Left forelimb (tissue), 1 donor: ENCODE results near the gene NRIP2.
A peak's percentile ranks its signal among the peaks of the same experiment; 100 is the strongest.
"Not testable (repeated sequence)": the region's sequence is repeated elsewhere in the genome, so short reads cannot be mapped to it uniquely, and the experiment has no call there.

Experiments used
- DNase-seq: peaks from one replicate; pipeline ENCODE4 v3.0.0-alpha.2; 2018; ENCODE audit warnings: low spot score

The NRIP2 gene, protein sequence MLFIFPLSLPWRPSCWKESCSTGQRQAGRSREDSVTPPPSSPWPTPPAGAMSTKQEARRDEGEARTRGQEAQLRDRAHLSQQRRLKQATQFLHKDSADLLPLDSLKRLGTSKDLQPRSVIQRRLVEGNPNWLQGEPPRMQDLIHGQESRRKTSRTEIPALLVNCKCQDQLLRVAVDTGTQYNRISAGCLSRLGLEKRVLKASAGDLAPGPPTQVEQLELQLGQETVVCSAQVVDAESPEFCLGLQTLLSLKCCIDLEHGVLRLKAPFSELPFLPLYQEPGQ

DNA sequence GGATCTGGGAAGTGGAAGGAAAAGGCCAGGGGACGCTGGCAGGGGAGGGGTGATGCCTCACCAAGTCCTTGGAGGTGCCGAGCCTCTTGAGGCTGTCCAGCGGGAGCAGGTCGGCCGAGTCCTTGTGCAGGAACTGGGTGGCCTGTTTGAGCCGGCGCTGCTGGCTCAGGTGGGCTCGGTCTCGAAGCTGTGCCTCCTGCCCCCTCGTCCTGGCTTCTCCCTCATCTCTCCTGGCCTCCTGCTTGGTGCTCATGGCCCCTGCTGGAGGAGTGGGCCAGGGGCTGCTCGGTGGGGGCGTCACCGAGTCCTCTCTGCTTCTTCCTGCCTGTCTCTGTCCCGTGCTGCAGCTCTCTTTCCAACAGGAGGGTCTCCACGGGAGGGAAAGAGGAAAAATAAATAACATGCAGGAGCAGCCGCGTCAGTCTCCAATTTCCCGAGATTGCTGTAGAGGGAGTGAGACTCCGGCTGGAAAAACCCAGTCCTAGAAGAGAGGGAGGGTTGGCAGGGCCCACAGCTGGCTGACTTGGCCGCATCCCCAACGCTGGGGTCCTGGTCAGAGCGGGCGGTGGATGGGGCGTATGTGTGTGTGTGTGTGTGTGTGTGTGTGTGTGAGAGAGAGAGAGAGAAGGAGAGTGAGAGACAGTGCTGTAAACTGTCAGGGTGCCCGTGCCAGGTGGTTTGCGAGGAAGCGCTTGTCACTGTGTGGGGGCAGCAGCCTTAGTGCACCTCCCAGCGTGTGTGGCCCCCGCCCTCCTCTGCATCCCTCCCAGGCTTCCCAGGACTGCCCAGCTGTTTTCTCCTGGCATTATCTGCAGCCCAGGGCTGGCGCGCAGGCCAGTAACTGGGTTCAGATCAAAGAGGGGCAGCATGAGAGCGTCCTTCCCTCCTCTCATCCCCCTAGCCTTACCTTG lies at the start of gene NRIP2:
Gene NRIP2 (minus strand): TSS at position 455 of the 911 bp plus-strand sequence. CDS start 52 bp downstream, at position 403.
- DNase-seq, result peak; percentile 85

DNA sequence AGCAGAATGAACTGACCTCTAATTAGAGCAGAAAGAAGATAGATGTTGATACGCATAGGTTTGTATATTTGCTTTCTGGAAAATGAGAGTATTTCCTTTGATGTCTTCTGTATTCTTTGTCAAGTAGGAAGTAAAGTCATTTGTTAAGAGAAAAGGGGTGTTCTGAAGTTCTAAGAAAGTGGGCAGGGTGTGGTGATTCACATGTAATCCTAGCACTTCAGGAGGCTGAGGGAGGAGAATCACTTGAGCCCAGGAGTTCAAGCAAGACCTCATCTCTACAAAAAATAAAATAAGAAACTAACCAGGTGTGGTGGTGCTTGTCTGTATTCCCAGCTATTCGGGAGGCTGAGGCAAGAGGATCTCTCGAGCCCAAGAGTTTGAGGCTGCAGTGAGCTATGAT lies 45.0 kb upstream of the NRIP2 start:
- no peak for DNase-seq

DNA sequence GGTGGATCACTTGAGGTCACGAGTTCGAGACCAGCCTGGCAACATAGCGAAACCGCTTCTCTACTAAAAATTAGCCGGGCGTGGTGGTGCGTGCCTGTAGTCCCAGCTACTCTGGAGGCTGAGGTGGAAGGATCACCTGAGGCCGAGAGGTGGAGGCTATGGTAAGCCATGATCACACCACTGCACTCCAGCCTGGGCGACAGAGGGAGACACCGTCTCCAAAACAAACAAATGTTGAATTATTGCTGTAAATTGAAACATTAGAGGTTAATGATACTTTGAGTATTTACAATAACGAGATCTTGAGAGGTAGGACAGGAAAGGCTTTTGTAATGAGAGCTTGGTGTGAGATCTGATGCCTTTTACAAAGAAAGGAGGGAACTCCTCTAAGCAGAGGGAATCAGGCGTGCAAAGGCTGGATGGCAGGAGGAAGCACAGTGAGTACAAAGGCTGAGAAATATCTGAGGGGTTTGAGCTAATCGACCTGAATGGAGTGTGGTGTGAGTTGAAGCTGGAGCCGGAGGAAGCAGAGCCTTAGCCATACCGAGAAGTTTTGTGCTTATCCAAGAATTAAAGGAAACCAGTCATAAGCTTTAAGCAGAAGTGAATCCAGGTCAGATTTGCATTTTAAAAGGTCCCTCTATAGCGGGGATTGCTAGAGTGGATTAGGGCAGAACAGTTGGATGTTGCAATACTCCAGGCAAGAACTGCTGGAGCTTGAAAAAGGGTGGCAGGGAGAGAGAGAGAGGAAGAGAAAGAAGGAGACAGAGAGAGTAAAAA lies 43.3 kb upstream of the NRIP2 start:
- no peak for DNase-seq

DNA sequence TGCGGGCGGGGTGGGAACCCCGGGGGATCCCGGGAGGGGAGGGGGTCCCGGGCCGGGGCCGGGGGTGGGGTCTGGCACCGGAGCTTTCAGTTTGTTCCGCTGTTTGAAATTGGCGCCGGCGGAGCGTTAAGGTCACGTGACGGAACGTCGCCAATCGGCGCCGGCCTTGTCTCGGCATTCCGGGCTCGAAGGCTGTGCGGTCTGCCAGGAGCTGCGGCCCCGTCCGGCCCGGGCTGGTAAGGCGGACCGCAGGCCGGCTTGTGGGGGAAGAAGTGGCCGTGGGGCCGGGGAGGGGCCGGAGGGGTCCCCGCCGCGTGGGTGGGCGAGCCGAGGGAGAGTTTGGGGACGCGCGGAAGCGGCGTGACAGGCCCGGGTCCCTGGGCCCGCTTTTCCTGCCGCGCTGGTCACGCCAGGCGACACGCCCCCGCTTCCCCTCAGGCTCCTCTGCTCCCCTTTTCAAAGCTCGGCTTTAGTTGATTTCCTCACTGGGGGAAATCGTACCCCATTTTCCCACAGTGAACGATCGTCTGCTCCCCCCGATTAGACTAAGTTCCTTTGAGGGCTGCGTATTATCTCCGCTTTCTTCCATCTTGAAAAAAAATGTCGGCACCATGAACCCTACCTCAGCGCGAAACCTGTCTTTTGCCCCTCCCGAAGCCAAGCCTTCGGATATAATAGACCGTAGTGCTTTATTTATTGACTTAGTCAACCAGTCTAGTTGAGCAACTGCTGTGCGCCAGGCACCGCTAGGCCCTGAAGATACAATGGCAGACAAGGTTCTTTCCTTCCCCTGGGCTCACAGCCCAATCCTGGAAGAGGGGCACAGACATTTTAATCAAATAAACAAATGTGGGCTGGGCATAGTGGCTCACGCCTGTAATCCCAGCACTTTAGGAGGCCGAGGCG lies 42.5 kb upstream of the NRIP2 start, which contains the start of the genes FOXM1 and RHNO1:
Gene FOXM1 (minus strand): TSS at position 128 of the 906 bp plus-strand sequence. CDS start 2,696 bp downstream, outside the sequence.
Gene RHNO1 (plus strand): TSS at position 177 of the 906 bp plus-strand sequence. CDS start 8,144 bp downstream, outside the sequence.
- peak; percentile 94 for DNase-seq

DNA sequence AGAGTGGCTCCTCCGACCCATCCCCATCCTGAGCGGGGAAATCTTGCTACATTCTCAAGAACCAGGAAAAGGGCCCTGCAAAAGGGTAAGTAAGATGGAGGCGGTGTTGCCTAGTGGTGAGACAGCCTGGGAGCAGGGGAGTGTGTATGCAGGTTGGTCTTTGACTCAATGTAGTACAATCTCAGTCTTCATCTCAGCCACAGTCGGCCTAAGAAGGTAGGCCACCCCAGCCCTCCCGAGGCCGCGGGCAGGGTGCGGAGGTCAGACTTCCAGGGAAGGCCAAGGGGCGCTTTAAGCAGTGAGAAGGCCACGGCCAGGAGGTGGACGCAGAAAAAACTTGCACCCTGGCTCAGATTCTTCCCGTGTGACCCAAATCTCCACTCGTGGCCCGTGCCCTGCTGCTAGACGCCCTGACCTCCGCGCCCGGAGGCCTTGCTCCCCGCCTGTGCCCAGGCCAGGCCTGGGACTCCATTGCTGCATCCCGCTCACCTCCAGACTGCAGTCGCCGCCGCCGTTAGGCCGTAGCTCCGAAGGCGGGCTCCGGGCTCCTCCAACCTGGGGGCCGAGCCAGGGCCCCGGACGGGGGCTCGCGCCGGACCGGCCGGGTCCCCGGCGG lies 41.7 kb upstream of the NRIP2 start:
- DNase-seq, result no peak

DNA sequence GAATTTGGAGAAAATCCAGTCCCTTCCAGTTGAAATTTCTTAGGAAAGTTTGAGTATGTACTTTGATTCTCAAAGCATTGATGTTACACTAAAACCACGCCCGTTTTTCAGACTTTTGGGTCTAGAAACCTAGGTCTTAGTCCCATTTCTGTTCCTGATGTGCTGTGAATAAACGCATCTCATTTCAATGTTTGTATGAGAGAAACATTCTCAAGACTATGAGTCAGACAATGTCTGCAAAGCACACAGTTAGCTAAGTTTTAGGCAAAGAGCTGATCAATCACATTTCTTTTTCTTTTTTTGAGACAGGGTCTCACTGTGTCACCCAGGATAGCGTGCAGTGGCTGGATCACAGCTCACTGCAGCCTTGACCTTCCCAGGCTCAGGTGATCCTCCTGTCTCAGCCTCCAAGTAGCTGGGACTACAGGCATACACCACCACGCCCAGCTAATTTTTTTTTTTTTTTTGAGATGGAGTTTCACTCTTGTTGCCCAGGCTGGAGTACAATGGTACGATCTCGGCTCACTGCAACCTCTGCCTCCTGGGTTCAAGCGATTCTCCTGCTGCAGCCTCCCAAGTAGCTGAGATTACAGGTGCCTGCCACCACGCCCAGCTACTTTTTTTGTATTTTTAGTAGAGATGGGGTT lies 34.3 kb upstream of the NRIP2 start:
- DNase-seq, result not testable (repeated sequence)

DNA sequence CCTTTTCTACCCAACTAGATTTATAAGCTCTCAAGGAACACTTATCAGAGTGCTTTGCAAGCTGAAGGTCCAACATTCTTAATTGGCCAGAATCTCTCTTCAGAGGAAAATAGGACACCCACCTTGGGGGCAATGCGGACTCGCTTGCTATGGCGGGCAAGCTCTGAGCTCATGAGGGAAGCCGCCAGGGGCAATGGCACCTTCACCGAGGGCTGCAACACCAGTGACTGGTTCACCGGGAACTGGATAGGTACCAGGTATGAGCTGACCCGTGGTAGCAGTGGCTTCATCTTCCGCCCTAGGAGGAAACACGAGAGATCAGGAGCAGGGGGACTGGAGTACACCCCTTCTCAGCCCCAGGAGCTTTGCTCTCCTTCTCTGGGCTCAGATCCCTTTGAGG lies 29.4 kb upstream of the NRIP2 start:
- no peak for DNase-seq

DNA sequence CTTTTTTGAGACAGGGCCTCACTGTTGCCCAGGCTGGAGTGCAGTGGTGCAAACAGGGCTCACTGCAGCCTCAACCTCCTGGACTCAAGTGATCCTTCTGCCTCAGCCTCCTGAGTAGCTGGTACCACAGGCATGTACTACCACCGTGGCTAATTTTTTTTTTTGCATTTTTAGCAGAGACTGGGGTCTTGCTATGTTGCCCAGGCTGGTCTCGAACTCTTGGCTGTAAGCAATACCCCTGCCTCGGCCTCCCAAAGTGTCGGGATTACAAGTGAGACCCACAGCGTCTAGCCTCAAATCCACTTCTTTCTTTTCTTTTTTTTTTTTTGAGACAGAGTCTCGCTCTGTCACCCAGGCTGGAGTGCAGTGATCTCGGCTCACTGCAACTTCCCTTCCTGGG lies 28.6 kb upstream of the NRIP2 start:
- not testable (repeated sequence) for DNase-seq

DNA sequence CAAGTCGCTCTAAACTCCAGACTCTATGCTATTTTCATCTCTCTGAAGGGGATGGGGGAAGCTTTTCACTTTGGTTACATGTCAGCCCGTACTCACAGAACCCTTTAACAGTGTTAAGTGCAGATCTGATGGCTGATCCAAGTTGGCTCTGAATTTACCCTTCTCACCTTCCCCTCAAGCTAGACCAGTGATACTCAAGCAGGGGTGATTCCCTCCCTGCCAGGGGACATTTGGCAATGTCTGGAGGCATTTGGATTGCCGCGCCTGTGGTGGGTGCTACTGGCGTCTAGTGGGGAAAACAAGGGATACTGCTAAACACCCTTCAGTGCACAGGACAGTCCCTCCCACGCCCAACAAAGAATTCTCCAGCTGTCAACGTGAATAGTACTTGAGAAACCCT lies 28.0 kb upstream of the NRIP2 start:
- DNase-seq, result no peak

DNA sequence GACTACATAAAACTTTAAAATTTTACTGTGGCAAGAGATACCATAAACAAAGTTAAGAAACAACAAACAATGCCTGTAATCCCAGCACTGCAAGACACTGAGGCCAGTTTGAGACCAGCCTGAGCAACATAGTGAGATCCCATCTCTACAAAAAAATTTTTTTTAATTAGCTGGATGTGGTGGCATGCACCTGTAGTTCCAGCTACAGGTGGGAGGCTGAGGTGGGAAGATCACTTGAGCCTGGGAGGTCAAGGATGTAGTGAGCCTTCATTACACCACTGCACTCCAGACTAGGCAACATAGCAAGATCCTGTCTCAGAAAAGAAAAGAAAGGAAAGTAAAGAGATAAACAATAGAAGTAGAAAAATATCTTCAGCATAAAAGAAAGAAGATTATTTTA lies 25.3 kb upstream of the NRIP2 start:
- no peak for DNase-seq

DNA sequence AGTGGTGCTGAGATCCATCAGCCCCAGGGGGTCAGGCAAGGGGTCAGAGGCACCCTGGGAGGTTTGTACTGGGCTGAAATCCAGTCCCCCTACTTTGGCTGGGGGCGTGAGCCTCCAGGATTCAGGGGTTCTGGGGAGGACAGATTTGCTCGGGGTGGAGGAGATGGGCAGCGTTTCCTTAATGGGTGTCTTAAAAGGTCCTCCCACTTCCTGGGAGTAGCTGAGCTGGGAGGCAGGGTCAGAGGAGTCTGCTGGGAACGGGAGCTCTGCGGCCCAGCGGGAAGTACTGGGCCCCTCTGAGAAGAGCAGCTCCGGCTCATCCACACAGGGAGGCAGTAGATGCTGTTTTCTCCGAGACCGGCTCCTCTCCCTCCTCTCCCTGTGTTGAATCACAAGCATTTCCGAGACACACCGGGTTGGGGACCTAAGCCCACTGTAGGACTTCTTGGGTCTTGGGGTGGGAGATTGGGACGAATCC lies 24.1 kb upstream of the NRIP2 start:
- DNase-seq, result peak; percentile 57

DNA sequence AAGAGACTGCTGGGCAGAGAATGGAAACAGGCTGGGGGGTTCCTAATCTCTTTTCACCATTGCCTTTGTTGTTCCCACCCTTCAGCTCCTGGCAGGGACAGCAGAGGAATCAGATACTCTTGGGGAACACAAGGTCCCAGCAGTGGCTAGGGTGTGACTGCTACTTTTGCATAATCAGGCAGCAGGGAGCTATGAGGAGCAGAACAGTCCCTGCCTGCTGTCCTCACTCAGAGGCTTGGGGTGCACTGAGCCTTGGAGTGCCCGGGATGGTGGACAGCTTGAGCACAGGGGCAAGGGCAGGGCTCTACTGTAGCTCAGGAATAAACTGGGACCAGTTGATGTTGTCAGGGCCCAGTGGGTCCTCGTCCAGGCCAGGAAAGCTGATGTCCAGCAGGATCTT lies 23.5 kb upstream of the NRIP2 start:
- peak; percentile 41 for DNase-seq

DNA sequence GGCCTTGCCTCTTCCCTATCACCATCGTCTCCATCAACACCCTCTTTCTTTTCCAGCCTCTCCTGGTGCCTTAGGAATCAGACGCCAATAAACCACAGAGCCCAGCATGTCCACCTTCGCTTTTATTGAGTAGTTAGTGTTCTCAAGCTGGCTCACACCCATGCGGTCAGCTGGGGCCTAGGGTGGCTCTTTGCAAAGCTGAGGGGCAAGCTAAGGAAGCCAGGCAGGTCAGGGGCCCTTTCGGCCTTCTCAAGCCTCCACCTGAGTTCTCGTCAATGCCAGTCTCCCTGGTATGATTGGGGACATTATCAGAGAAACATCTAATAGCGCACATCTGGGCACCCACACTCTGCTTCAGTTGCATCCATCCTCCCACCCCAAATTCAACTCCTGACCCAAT lies 22.7 kb upstream of the NRIP2 start:
- peak; percentile 44 for DNase-seq

DNA sequence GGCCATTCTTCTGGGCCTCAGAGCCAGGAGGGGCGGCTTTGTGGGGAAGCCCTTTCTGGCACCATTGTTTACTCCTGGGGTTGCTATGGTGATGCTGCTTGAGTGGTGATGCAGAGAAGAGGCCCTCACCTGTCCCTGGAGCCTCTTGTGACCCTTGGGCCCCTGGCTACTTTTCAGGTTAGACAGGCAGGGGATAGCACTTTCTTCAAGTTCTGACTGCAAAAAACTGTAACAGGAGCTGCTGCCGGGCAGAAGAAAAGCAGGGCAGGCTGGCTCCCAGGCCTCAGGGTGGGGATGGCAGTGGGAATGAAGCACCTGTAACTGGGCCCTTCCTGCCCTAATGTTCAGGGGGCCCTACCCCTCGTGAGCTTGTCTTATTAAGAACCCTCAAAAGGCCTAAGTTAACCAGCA lies 22.2 kb upstream of the NRIP2 start, which contains the start of gene TEX52:
Gene TEX52 (minus strand): TSS at position 19 of the 411 bp plus-strand sequence. CDS start 13 bp downstream, at position 6.
- peak; percentile 41 for DNase-seq

DNA sequence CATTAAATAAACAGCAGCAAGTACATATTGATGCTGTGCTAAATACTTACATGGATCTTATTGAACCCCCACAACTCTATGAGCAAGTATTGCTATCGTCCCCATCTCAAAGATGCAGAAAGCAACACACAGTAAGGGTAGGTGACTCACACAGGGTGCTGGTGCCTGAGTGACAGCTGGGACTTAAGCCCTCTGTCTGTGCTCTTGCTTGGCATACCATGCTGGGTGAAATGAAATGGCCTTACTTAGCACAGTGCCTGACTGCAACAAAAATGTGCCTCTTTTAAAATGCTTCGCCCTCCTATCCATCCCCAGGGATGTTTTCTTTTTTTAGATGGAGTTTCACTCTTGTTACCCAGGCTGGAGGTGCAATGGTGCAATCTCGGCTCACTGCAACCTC lies 21.2 kb upstream of the NRIP2 start:
- DNase-seq, result peak; percentile 9

DNA sequence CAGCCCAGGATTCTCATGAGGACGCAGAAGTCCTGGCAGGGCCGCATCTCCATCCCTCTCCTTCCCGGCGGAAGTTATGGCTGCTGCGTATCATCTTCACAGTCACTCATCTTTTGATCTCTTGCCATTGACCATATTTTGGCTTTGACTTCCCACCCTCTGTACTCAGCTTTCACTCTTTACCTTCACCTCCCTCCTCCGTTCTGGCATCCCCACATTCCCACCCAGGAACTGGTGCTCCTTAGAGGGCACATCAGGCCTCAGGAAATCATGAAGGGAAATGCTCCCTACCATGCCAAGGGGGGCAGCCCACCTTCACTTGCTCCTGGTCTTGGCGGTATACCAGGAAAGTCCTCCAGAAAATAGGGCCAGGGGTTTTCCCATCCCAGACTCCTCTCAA lies 20.7 kb upstream of the NRIP2 start:
- DNase-seq, result peak; percentile 22

DNA sequence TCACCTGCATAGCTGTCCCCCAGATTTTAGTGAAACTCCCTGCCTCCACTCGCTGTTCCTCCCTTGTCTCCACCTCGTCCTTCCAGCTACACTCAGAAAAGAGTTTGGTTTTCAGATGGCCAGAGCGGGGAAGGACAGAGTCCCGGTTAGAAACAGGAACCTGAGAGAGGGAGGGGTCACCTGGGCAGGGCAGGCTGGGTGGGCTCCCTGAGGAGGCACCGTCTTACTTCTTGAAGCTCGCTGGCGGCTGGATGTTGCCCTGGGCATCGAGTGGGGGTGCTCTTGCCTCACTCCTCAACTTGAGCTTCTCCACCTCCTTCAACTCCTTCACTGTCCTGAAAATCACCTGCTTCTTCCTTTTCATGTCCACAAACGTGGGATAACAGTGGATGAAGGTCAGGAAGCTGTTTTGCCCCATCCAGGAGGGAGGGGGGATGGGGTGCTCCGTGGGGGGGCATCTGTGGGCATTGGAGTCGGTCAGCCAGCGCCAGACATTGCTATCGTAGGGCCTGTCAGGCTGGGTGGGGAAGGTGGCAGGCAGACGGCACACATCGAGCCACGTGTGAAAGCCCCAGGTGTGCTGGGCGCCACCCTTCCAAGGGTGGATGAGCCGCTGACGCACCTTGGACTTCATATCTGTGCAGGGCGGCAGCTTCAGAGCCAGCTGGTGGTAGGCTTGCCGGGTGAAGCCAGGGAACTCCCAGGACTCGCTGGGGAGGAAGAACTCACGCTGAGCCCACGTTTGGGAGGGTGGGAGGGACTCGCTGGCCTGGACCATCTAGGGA lies 20.0 kb upstream of the NRIP2 start:
- peak; percentile 55 for DNase-seq

DNA sequence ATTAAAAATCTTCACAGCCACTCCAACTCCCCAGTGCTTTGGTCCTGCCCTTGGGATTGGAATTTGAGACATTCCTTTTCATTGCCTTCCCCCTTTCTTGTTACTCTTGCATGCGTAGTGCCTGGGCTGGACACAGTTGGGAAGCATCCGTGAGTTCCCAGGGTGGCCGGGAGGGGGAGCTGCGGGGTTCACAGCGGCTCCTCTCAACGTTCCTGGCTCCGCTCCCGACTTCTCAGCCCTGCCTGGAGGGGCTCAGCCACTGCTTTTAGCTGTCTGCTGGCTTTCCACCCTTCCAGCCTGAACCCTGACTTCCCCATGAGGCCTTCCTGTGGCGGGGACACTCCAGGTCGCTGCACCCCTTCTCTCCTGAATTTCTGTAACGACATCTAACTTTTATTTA lies 18.8 kb upstream of the NRIP2 start:
- DNase-seq, result peak; percentile 86

DNA sequence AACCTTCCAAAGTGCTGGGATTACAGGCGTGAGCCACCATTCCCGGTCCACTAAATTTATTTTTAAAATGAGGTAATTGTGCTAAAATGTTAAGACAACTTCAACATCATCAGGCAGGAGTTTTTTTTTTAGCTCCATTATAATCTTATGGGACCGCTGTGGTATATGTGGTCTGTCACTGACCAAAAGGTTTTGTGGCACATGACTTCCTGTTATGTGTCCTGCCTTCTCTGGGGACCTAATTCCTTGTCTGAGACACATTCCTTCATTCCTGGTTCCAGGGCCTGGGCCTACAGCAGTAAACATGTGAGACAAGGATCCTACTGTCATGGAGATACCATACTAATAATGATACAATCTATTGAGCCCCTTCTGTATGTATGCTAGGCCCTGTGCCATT lies 17.1 kb upstream of the NRIP2 start:
- DNase-seq, result no peak
